B cell (primary cell): ENCODE measurements around the gene MSH3.

Experiments
- EZH2 ChIP-seq: IDR thresholded peaks from 2 replicates; pipeline ENCODE4 v1.6.1; 2012; ENCODE audit warnings: borderline replicate concordance, low read depth, mild to moderate bottlenecking, moderate library complexity, low read length; ENCODE audit not compliant: insufficient read depth, poor library complexity, severe bottlenecking
- TF ChIP-seq, protein P1 (sequence below): fragments of 200-600 bp; IDR thresholded peaks from one replicate; pipeline ENCODE4 v1.8.0; 2022; ENCODE audit warnings: antibody characterized with exemption, mild to moderate bottlenecking

DNA sequence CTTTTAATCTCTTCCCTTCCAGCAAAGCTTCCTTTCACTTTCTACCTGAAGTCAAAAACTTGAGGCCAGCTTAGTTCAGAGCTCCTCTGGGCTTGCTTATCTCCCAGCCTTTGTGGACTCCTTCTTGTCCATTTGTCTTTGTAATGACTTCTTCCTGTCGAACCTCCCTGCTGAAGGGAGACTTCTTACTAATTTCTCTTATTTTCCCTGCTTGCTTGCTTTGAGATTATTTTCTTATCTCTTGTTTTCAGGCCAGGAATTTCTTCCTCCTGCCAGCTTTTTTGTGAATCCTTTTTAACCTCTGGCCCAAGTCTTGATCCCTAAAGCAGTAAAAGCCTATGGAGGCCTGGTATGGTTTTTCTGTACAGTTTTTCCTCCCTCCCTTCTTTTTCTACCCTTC lies 47.1 kb downstream of the MSH3 start:
- TF ChIP-seq EZH2 = no peak
- TF ChIP-seq, protein P1, sequence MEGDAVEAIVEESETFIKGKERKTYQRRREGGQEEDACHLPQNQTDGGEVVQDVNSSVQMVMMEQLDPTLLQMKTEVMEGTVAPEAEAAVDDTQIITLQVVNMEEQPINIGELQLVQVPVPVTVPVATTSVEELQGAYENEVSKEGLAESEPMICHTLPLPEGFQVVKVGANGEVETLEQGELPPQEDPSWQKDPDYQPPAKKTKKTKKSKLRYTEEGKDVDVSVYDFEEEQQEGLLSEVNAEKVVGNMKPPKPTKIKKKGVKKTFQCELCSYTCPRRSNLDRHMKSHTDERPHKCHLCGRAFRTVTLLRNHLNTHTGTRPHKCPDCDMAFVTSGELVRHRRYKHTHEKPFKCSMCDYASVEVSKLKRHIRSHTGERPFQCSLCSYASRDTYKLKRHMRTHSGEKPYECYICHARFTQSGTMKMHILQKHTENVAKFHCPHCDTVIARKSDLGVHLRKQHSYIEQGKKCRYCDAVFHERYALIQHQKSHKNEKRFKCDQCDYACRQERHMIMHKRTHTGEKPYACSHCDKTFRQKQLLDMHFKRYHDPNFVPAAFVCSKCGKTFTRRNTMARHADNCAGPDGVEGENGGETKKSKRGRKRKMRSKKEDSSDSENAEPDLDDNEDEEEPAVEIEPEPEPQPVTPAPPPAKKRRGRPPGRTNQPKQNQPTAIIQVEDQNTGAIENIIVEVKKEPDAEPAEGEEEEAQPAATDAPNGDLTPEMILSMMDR = no peak
